Endothelial cell (in vitro differentiated cells): ENCODE data around the gene FASTKD1. TPM values are rescaled to one million over a fixed set of nuclear protein-coding genes. Genes with fewer than 3 reads are reported as not detected.
"Not testable (repeated sequence)": the region's sequence is repeated elsewhere in the genome, so short reads cannot be mapped to it uniquely, and the experiment has no call there.

Experiments used
- DNase-seq: peaks from one replicate; pipeline ENCODE4 v3.0.0; 2021; ENCODE audit warnings: low spot score
- H3K27ac Mint-ChIP-seq: one replicate; pipeline ENCODE4 v1.8.0; 2021; ENCODE audit warnings: mixed read lengths, inconsistent platforms; ENCODE audit not compliant: unreplicated experiment
- H3K27me3 Mint-ChIP-seq: one replicate; pipeline ENCODE4 v1.8.0; 2021; ENCODE audit warnings: mild to moderate bottlenecking, moderate library complexity, mixed read lengths, inconsistent platforms; ENCODE audit not compliant: unreplicated experiment
- H3K36me3 Mint-ChIP-seq: one replicate; pipeline ENCODE4 v1.8.0; 2021; ENCODE audit warnings: mild to moderate bottlenecking, low read depth, mixed read lengths, inconsistent platforms; ENCODE audit not compliant: unreplicated experiment
- H3K4me1 Mint-ChIP-seq: one replicate; pipeline ENCODE4 v1.8.0; 2021; ENCODE audit warnings: mild to moderate bottlenecking, mixed read lengths, inconsistent platforms; ENCODE audit not compliant: unreplicated experiment
- H3K4me3 Mint-ChIP-seq: one replicate; pipeline ENCODE4 v1.8.0; 2021; ENCODE audit warnings: mild to moderate bottlenecking, mixed read lengths, inconsistent platforms; ENCODE audit not compliant: unreplicated experiment
- H3K9me3 Mint-ChIP-seq: one replicate; pipeline ENCODE4 v1.8.0; 2021; ENCODE audit warnings: mixed read lengths, inconsistent platforms; ENCODE audit not compliant: unreplicated experiment
- total RNA-seq: library from RNA; stranded (reverse); fragmentation: NEBNext Ultra II Directional; extraction: Animal tissue kit (Norgen Biotek cat#: 25700); gene quantifications from one replicate; pipeline ENCODE4 v1.2.1, GENCODE V29; 2021; ENCODE audit not compliant: unreplicated experiment
- TF ChIP-seq, protein P1 (sequence below): fragments of 200-600 bp; sonication (generic); IDR thresholded peaks from one replicate; pipeline ENCODE4 v1.5.0; 2021; ENCODE audit warnings: antibody characterized with exemption; ENCODE audit not compliant: unreplicated experiment

FASTKD1 gene
- total RNA-seq, 1 donor from 2014 or later = 33.7 TPM

DNA sequence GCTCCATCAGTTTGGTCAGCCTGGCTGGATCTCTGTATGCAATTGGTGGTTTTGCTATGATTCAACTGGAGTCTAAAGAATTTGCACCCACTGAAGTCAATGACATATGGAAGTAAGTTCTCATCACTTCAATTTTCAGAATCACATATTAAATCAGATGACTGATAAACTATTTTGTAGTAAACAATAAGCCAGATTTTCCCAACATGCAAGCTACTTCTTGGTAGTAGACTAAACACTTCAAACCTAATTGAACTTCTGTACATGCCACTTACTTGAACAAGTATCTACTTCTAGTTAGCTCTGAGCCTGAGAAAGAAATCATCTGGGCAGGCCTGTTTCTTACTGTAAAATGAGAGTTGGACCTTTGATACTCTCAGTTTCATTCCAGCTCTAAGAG lies 52.8 kb downstream of the FASTKD1 start:
- H3K27me3 Mint-ChIP-seq = no peaks in the 10 kb centered on the region
- no peak for DNase-seq
- no peaks in the 10 kb centered on the region for H3K36me3 Mint-ChIP-seq
- no peak overlapping the region for H3K4me3 Mint-ChIP-seq
- no peaks in the 10 kb centered on the region for H3K4me1 Mint-ChIP-seq
- H3K9me3 Mint-ChIP-seq = no peaks in the 10 kb centered on the region
- TF ChIP-seq, protein P1, sequence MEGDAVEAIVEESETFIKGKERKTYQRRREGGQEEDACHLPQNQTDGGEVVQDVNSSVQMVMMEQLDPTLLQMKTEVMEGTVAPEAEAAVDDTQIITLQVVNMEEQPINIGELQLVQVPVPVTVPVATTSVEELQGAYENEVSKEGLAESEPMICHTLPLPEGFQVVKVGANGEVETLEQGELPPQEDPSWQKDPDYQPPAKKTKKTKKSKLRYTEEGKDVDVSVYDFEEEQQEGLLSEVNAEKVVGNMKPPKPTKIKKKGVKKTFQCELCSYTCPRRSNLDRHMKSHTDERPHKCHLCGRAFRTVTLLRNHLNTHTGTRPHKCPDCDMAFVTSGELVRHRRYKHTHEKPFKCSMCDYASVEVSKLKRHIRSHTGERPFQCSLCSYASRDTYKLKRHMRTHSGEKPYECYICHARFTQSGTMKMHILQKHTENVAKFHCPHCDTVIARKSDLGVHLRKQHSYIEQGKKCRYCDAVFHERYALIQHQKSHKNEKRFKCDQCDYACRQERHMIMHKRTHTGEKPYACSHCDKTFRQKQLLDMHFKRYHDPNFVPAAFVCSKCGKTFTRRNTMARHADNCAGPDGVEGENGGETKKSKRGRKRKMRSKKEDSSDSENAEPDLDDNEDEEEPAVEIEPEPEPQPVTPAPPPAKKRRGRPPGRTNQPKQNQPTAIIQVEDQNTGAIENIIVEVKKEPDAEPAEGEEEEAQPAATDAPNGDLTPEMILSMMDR = no peak
- no peak overlapping the region for H3K27ac Mint-ChIP-seq

DNA sequence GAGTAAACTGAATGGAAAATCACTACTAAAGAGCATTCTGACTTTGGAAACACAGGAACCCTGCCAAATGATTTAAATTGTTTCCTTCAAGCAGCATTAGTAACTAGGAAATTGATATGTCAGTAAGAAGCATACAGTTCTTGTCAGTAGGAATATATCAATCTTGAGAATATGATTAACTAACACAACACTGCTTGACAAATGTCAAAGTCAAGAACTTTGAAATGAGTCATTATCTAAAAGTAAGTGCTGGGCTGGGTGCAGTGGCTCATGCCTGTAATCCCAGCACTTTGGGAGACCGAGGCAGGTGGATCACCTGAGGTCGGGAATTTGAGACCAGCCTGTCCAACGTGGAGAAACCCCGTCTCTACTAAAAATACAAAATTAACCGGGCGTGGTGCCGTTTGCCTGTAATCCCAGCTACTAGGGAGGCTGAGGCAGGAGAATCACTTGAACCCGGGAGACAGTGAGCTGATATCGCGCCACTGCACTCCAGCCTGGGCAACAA lies 57.1 kb downstream of the FASTKD1 start:
- not testable (repeated sequence) for H3K4me1 Mint-ChIP-seq, DNase-seq, H3K27me3 Mint-ChIP-seq, H3K4me3 Mint-ChIP-seq, H3K36me3 Mint-ChIP-seq, H3K9me3 Mint-ChIP-seq, H3K27ac Mint-ChIP-seq

DNA sequence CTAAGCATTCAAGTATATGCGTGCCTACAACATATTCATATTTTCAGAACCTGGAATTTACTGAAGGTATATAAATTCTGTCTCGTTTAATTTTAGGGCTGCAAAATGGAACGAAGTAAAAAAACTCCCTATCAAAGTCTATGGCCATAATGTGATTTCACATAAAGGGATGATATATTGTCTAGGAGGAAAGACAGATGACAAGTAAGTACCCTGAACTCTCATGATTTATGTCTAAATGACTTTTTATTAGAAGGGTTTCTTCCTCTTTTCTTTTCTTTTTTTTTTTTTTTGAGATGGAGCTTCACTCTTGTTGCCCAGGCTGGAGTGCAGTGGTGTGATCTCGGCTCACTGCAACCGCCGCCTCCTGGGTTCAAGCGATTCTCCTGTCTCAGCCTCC lies 58.9 kb downstream of the FASTKD1 start:
- H3K9me3 Mint-ChIP-seq, H3K36me3 Mint-ChIP-seq, H3K27me3 Mint-ChIP-seq, DNase-seq, H3K4me3 Mint-ChIP-seq, H3K27ac Mint-ChIP-seq, H3K4me1 Mint-ChIP-seq: not testable (repeated sequence)

DNA sequence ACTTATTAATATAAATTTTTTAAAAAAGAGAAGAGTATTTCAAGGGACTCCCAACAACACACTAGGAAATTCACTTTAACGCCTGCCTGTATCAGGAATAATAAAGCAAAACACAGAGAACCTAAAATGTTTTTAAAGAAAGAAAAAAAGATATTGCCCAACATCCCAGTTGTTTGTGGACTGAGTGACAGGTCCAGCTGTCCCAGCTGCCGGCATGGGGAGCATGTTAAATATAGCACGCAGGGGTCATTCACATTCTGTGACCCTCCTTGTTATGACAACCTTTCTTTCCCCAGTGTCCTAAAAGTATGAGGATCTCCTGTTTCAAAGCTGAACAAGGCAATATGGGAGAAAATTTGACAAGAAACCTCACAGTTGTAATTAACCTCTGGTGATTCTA lies 59.7 kb downstream of the FASTKD1 start:
- Mint-ChIP-seq H3K9me3 (no peaks in the 10 kb centered on the region), H3K4me3 (no peak overlapping the region), H3K4me1 (no peaks in the 10 kb centered on the region), H3K27ac (no peak overlapping the region), H3K36me3 (no peaks in the 10 kb centered on the region), H3K27me3 (no peaks in the 10 kb centered on the region)
- TF ChIP-seq, protein P1 = no peak
- no peak for DNase-seq

DNA sequence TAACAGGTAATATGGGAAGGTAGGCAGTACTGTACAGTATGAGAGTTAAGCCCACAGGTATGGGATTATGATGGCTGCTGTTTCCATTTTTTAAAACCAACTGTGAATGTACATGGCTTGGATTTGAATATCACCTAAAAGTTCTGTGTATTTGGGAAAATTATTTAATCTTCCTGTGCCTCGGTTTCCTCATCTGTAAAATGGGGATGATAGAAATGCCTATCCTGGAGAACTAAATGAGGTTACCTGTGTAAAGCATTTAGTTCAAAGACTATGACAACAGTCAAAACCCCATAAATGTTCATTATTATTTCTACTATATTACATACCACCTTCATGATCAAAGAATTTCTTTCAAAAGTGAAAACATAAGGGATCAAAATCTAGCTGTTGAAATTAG lies 60.6 kb downstream of the FASTKD1 start:
- H3K27ac Mint-ChIP-seq = no peak overlapping the region
- DNase-seq = no peak
- no peaks in the 10 kb centered on the region for H3K36me3 Mint-ChIP-seq
- no peaks in the 10 kb centered on the region for H3K27me3 Mint-ChIP-seq
- no peaks in the 10 kb centered on the region for H3K9me3 Mint-ChIP-seq
- no peak overlapping the region for H3K4me3 Mint-ChIP-seq
- TF ChIP-seq, protein P1 = no peak
- no peaks in the 10 kb centered on the region for H3K4me1 Mint-ChIP-seq

DNA sequence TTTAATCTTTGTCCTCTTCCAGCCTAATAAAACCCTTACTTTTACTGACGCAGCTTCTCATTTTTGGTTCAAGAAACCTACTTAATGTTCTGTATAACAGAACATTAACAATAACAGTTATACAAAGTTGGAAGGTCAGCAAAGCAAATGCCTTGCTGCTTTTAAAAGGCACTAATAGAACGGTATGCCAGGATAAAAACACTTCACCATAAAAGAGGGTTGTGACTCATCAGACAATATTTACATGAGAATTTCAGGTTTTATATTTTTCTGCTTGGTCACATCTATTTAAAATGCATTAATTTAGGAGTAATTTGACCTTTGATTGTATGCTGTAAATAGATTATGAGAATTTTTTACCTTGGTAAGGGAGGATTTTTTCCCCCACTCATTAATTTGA lies 61.1 kb downstream of the FASTKD1 start:
- TF ChIP-seq, protein P1 = no peak
- no peaks in the 10 kb centered on the region for H3K4me1 Mint-ChIP-seq
- H3K9me3 Mint-ChIP-seq = no peaks in the 10 kb centered on the region

More for the DNA sequence above, 61.1 kb downstream of the FASTKD1 start:
- H3K36me3 Mint-ChIP-seq = no peaks in the 10 kb centered on the region
- DNase-seq = no peak
- no peak overlapping the region for H3K4me3 Mint-ChIP-seq
- H3K27me3 Mint-ChIP-seq = no peaks in the 10 kb centered on the region
- no peak overlapping the region for H3K27ac Mint-ChIP-seq
